ENCODE data around the gene SREBF2.

Gene SREBF2

GRCh38 chr22:41832553-41833368 lies at the start of gene SREBF2:
Gene SREBF2, plus strand, starts transcription at chr22:41833105. Its CDS starts 166 bp downstream, at chr22:41833271.
- DNase-seq (ENCODE audit: low read depth), result peak; percentile 100
- no peak for TF ChIP-seq CTCF (IDR thresholded peaks at IDR 0.05; ENCODE audit: insufficient read depth, low read depth, low read length, missing control alignments)
- H3K4me3 ChIP-seq (ENCODE audit: low read depth, low read length), result peak within 1 kb of the TSS; percentile 73

DNA sequence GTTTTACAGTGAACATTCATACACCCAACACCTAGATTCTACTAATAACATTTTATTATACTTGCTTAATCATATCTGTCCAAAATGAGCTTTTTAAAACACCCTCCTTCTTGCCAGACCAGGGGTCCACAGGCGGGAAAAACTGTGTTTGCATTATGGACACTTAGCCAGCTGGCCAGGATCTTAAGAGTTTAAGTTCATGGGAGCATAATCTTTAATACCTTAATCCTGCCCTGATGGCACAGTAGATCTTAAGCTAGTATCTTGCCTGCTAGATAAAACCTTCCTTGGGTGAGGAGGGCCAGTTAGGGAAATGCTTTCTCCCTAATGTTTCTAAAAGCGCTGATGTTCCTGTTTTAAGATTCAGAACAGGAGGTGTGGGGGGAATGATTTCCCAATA lies 45.6 kb upstream of the SREBF2 start:
- no peak for TF ChIP-seq CTCF (IDR thresholded peaks at IDR 0.05; ENCODE audit: insufficient read depth, low read depth, low read length, missing control alignments)
- DNase-seq (ENCODE audit: low read depth), result no peak
- no peak overlapping the region for H3K4me3 ChIP-seq (ENCODE audit: low read depth, low read length)

DNA sequence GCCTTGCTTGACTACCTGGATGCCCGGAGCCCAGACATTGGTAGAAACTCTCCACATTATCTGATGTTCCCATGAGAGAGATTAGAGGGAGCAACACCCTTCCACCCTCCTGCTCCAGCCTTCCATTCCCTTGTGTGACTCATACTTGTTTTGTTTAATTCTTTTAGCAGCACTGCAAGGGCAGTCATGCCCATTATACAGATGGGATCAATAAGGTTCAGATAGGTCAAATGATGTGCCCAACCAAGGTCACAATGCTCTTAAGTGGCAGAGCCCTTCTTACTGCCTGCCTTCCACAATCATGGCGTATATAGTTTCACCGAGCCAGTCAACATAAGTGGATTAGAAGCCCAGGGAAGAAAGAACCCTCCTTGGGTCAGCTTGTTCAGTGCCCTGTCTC lies 39.0 kb upstream of the SREBF2 start:
- no peak for DNase-seq (ENCODE audit: low read depth)
- no peak overlapping the region for H3K4me3 ChIP-seq (ENCODE audit: low read depth, low read length)
- TF ChIP-seq CTCF (IDR thresholded peaks at IDR 0.05; ENCODE audit: insufficient read depth, low read depth, low read length, missing control alignments), result no peak

DNA sequence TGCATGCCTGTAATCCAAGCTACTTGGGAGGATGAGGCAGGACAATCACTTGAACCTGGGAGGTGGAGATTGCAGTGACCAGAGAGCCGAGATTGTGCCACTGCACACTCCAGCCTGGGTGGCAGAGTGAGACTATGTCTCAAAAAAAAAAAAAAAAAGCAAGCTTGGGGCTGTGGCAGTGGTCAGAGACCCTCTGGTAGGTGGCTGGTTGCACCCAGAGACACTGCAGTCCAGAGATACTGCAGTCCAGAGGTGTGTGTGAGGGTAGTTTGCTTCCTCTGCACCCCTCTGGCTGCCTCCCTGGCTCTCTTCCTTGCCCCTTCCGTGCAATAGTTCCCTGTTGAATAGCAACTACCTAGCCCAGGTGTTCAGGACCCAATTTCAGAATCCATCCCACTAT lies 34.2 kb upstream of the SREBF2 start:
- no peak for TF ChIP-seq CTCF (IDR thresholded peaks at IDR 0.05; ENCODE audit: insufficient read depth, low read depth, low read length, missing control alignments)
- no peak overlapping the region for H3K4me3 ChIP-seq (ENCODE audit: low read depth, low read length)
- no peak for DNase-seq (ENCODE audit: low read depth)

- TF ChIP-seq CTCF (IDR thresholded peaks at IDR 0.05; ENCODE audit: insufficient read depth, low read depth, low read length, missing control alignments), result no peak
- peak overlapping the region; percentile 93 for H3K4me3 ChIP-seq (ENCODE audit: low read depth, low read length)
- DNase-seq (ENCODE audit: low read depth), result no peak
These were observed 33.2 kb upstream of the SREBF2 start for GRCh38 chr22:41799486-41800347.

DNA sequence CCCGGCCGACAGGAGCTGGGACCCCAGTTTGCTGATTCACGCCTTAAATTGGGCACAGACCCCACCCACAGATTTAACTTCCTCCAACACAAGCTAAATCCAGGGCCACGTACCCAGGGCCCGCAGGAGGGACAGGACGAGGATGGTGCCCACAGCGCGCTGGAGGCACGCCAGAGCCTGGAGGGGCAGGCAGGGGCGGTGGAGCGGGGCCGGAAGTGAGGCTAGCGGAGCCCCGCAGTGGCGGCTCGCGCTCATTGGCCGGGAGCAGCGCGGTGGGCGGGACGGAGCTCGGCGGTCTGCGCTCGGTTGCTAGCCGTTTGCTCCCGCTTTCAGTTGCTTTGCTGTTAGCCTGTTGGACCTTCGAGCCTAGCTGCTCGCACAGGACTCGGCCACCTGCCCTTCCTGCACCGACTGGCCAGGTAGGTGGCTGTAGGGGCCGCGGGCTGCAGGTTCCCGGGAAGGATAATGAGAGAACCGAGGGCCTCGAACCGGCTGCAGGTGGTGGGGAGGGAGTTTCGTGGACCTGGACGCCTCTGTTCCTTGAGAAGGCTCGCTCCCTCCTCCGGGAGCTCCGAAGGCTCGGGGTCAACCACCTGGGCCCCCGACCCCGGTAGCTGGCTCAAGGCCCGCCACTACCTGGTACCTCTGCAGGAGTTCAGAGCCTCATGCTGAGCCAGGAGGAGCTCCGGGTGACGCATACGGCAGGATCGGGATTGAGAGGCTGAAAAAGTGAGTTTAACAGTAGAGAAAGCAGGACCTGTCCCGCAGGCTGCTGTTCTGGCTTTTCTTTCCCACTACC lies 32.4 kb upstream of the SREBF2 start, which contains the start of gene CCDC134:
Gene CCDC134 (plus strand): TSS at position 332 of the 799 bp plus-strand sequence. CDS start 8,212 bp downstream, outside the sequence.
- no peak for TF ChIP-seq CTCF (IDR thresholded peaks at IDR 0.05; ENCODE audit: insufficient read depth, low read depth, low read length, missing control alignments)
- peak within 1 kb of the TSS; percentile 93 for H3K4me3 ChIP-seq (ENCODE audit: low read depth, low read length)
- peak; percentile 95 for DNase-seq (ENCODE audit: low read depth)

Data from GM12865 (cell line).